ENCODE measurements around the gene SNU13.
"Not testable (repeated sequence)": the region's sequence is repeated elsewhere in the genome, so short reads cannot be mapped to it uniquely, and the experiment has no call there.

Gene SNU13

GRCh38 chr22:41682033-41682807 lies 6.4 kb downstream of the SNU13 start:
- H3K4me3 ChIP-seq (ENCODE audit: low read depth, low read length): peak overlapping the region; percentile 74
- peak; percentile 56 for DNase-seq (ENCODE audit: low read depth)
- TF ChIP-seq, protein P1, sequence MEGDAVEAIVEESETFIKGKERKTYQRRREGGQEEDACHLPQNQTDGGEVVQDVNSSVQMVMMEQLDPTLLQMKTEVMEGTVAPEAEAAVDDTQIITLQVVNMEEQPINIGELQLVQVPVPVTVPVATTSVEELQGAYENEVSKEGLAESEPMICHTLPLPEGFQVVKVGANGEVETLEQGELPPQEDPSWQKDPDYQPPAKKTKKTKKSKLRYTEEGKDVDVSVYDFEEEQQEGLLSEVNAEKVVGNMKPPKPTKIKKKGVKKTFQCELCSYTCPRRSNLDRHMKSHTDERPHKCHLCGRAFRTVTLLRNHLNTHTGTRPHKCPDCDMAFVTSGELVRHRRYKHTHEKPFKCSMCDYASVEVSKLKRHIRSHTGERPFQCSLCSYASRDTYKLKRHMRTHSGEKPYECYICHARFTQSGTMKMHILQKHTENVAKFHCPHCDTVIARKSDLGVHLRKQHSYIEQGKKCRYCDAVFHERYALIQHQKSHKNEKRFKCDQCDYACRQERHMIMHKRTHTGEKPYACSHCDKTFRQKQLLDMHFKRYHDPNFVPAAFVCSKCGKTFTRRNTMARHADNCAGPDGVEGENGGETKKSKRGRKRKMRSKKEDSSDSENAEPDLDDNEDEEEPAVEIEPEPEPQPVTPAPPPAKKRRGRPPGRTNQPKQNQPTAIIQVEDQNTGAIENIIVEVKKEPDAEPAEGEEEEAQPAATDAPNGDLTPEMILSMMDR (IDR thresholded peaks at IDR 0.05; ENCODE audit: control insufficient read depth, extremely low read depth, insufficient read depth): no peak

DNA sequence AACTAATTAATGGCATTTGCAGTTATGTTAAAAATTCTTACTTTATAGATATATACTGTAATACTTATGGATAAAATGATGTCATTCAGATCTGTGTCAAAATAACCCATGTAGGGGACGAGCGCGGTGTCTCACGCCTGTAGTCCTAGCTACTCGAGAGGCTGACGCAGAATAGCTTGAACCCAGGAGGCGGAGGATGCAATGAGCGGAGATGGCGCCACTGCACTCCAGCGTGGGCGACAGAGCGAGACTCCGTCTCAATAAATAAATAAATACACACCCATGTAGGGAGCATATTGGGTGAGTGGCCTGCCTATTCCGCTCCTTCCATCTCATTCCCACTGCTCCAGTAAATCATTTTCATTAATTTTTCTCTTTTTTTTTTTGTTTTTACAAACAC lies 7.1 kb downstream of the SNU13 start:
- DNase-seq (ENCODE audit: low read depth): no peak
- peak overlapping the region; percentile 74 for H3K4me3 ChIP-seq (ENCODE audit: low read depth, low read length)
- TF ChIP-seq, protein P1 (IDR thresholded peaks at IDR 0.05; ENCODE audit: control insufficient read depth, extremely low read depth, insufficient read depth): no peak

DNA sequence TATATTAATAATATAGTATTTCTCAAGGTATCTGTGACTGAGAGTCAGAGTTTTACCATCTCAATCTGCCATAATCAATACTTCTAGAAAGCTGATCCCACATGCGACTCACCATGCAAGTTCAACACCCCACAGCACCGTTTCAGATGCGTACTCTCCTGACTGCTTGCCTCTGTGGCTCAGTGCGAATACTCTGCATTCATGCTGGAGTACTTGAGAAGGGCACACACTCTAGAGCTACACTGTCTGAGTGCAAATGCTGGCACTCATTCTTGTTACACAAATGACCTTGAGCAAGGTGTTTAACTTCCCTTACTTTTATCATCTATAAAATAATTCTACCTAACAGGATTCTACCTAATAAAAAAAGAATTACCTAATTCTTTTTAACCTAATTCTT lies 12.5 kb downstream of the SNU13 start:
- H3K4me3 ChIP-seq (ENCODE audit: low read depth, low read length): no peak overlapping the region
- no peak for DNase-seq (ENCODE audit: low read depth)
- TF ChIP-seq, protein P1 (IDR thresholded peaks at IDR 0.05; ENCODE audit: control insufficient read depth, extremely low read depth, insufficient read depth): no peak

- DNase-seq (ENCODE audit: low read depth): no peak
- H3K4me3 ChIP-seq (ENCODE audit: low read depth, low read length): no peak overlapping the region
- TF ChIP-seq, protein P1 (IDR thresholded peaks at IDR 0.05; ENCODE audit: control insufficient read depth, extremely low read depth, insufficient read depth): no peak
Measured at GRCh38 chr22:41674846-41675340, 13.8 kb downstream of the SNU13 start.

- H3K4me3 ChIP-seq (ENCODE audit: low read depth, low read length): no peak overlapping the region
- no peak for DNase-seq (ENCODE audit: low read depth)
- TF ChIP-seq, protein P1 (IDR thresholded peaks at IDR 0.05; ENCODE audit: control insufficient read depth, extremely low read depth, insufficient read depth): peak; percentile 49
Measured at GRCh38 chr22:41672780-41673509, 15.7 kb downstream of the SNU13 start.

GRCh38 chr22:41672096-41672495 lies 16.6 kb downstream of the SNU13 start:
- DNase-seq (ENCODE audit: low read depth): peak; percentile 69
- H3K4me3 ChIP-seq (ENCODE audit: low read depth, low read length): not testable (repeated sequence)

All from LNCaP clone FGC (cell line).